Natural killer cell (primary cell): ENCODE results near the gene RALGDS. TPM values are rescaled to one million over a fixed set of nuclear protein-coding genes. Genes with fewer than 3 reads are reported as not detected.

Experiments
- ATAC-seq, 3 donors: fragments of 150-1000 bp in 2 of 3; fragments of 200-7000 bp in 1 of 3; cut with Tn5 transposase; 1 replicate in 1 of 3; 2 replicates in 2 of 3; pipeline ENCODE4 v1.10.0; 2021; ENCODE audit warnings: mild to moderate bottlenecking in 2 of 3, moderate library complexity in 2 of 3
- DNase-seq, 2 donors: peaks; one replicate each; pipeline versions ENCODE4 v3.0.0 to v3.0.0-alpha.2; 2013 to 2021; ENCODE audit warnings: mixed read lengths in 1 of 2
- H3K27ac ChIP-seq: one replicate; pipeline ENCODE4 v1.5.1; 2013; ENCODE audit warnings: mild to moderate bottlenecking, low read length
- H3K27me3 ChIP-seq: one replicate; pipeline ENCODE4 v1.6.1; 2013; ENCODE audit warnings: low read length; ENCODE audit not compliant: control insufficient read depth, insufficient read depth
- H3K36me3 ChIP-seq: one replicate; pipeline ENCODE4 v1.6.1; 2013; ENCODE audit warnings: low read length; ENCODE audit not compliant: control insufficient read depth, insufficient read depth
- H3K4me1 ChIP-seq: one replicate; pipeline ENCODE4 v1.6.1; 2013; ENCODE audit warnings: low read length; ENCODE audit not compliant: control insufficient read depth, insufficient read depth
- H3K4me3 ChIP-seq: one replicate; pipeline ENCODE4 v1.5.1; 2013; ENCODE audit warnings: low read length
- H3K9me3 ChIP-seq: one replicate; pipeline ENCODE4 v1.6.1; 2013; ENCODE audit warnings: low read length; ENCODE audit not compliant: control insufficient read depth, insufficient read depth
- H3K27ac Mint-ChIP-seq, 2 donors: one replicate each; pipeline ENCODE4 v1.8.0; 2022; ENCODE audit warnings: mild to moderate bottlenecking in 2 of 2, mixed read lengths in 2 of 2, moderate library complexity in 1 of 2
- H3K27me3 Mint-ChIP-seq, 2 donors: one replicate each; pipeline ENCODE4 v1.8.0; 2022; ENCODE audit warnings: low read depth in 2 of 2, mixed read lengths in 2 of 2
- H3K36me3 Mint-ChIP-seq: one replicate; pipeline ENCODE4 v1.8.0; 2022; ENCODE audit warnings: mixed read lengths
- H3K4me1 Mint-ChIP-seq, 2 donors: one replicate each; pipeline ENCODE4 v1.8.0; 2022; ENCODE audit warnings: mixed read lengths in 2 of 2
- H3K4me3 Mint-ChIP-seq: one replicate; pipeline ENCODE4 v1.8.0; 2022; ENCODE audit warnings: mild to moderate bottlenecking, moderate library complexity, mixed read lengths
- H3K9me3 Mint-ChIP-seq, 2 donors: one replicate each; pipeline ENCODE4 v1.8.0; 2022; ENCODE audit warnings: mixed read lengths in 2 of 2
- CTCF ChIP-seq: fragments of 200-600 bp; IDR thresholded peaks from one replicate; pipeline ENCODE4 v1.8.0; 2022; ENCODE audit warnings: antibody characterized with exemption
- WGBS: methylation state at CpG from one replicate; pipeline ENCODE4 v1.1.7; 2013; ENCODE audit warnings: missing lambda C conversion rate; ENCODE audit not compliant: insufficient coverage; 5-methylcytosine and 5-hydroxymethylcytosine counted together
- intact Hi-C: fragments of 100-400 bp; cut with micrococcal nuclease; formaldehyde crosslinking; loops from one replicate; pipeline ENCODE4 v1.14.2; 2022
- total RNA-seq, 4 donors: library from RNA; stranded (reverse); fragments of 120-200 nt in 1 of 4; gene quantifications; one replicate each; pipeline versions ENCODE4 v1.2.3 to v1.2.4, GENCODE V29; 2013 to 2022

RALGDS gene
- total RNA-seq, 3 donors from 2014 or later (not counting 1 experiment from before 2014, with no cell fraction given) = 206 to 250 (median 208) TPM

- Mint-ChIP-seq H3K36me3 (no peaks in the 10 kb centered on the region), H3K9me3 (no peaks in the 10 kb centered on the region), H3K27ac (no peak overlapping the region), H3K4me3 (no peak overlapping the region), H3K27me3 (no peaks in the 10 kb centered on the region), H3K4me1 (no peaks in the 10 kb centered on the region)
- TF ChIP-seq CTCF = no peak
- no peaks in the 10 kb centered on the region for H3K9me3 ChIP-seq
- WGBS = 92% methylated on average over 25 of the region's 25 CpGs
- no peaks in the 10 kb centered on the region for H3K27me3 ChIP-seq
- DNase-seq (no peak), ATAC-seq (no peak)
- H3K4me3 ChIP-seq = no peak overlapping the region
- no peak overlapping the region for H3K27ac ChIP-seq
- no peaks in the 10 kb centered on the region for H3K36me3 ChIP-seq
- no peaks in the 10 kb centered on the region for H3K4me1 ChIP-seq
- intact Hi-C loops = no loop called here
Measured at GRCh38 chr9:133066181-133066983, 54.7 kb downstream of the RALGDS start.

GRCh38 chr9:133065070-133065388 is 56.0 kb downstream of the RALGDS start:
- Histone ChIP-seq H3K36me3 (no peaks in the 10 kb centered on the region), H3K27me3 (no peaks in the 10 kb centered on the region), H3K27ac (no peak overlapping the region), H3K9me3 (no peaks in the 10 kb centered on the region), H3K4me1 (peaks cover 5% of the 10 kb centered on the region), H3K4me3 (no peak overlapping the region)
- DNase-seq = no peak
- TF ChIP-seq CTCF = no peak
- ATAC-seq = no peak
- no peaks in the 10 kb centered on the region for H3K27me3 Mint-ChIP-seq
- no peaks in the 10 kb centered on the region for H3K9me3 Mint-ChIP-seq
- no peak overlapping the region for H3K4me3 Mint-ChIP-seq
- WGBS = 87% methylated on average over 17 of the region's 17 CpGs
- intact Hi-C loops = no loop called here
- no peak overlapping the region for H3K27ac Mint-ChIP-seq
- no peaks in the 10 kb centered on the region for H3K36me3 Mint-ChIP-seq
- peaks cover 3 to 12% of the 10 kb centered on the region in 2 donors for H3K4me1 Mint-ChIP-seq

- TF ChIP-seq CTCF = no peak
- H3K27me3 ChIP-seq = no peaks in the 10 kb centered on the region
- no peaks in the 10 kb centered on the region for H3K9me3 ChIP-seq
- Mint-ChIP-seq H3K36me3 (no peaks in the 10 kb centered on the region), H3K4me3 (no peak overlapping the region), H3K27ac (no peak overlapping the region), H3K27me3 (no peaks in the 10 kb centered on the region), H3K4me1 (peaks cover 9 to 18% of the 10 kb centered on the region in 2 donors), H3K9me3 (no peaks in the 10 kb centered on the region)
- no peak overlapping the region for H3K4me3 ChIP-seq
- intact Hi-C loops = no loop called here
- peaks cover 11% of the 10 kb centered on the region for H3K4me1 ChIP-seq
- no peak for DNase-seq
- H3K36me3 ChIP-seq = no peaks in the 10 kb centered on the region
- no peak overlapping the region for H3K27ac ChIP-seq
- WGBS = 92% methylated on average over 30 of the region's 30 CpGs
- ATAC-seq = no peak
Measured at GRCh38 chr9:133064241-133065069, 56.6 kb downstream of the RALGDS start.
